NCI-H2196 (cell line): ENCODE data around the gene ANKRD45.
"Not testable (repeated sequence)": the region's sequence is repeated elsewhere in the genome, so short reads cannot be mapped to it uniquely, and the experiment has no call there.

Experiments used
- DNase-seq: peaks from one replicate; lab custom pipeline; 2025; ENCODE audit not compliant: unreplicated experiment; lab: John Stamatoyannopoulos, UW

The ANKRD45 gene

GRCh38 chr1:173669491-173669941, at the start of gene ANKRD45:
Gene ANKRD45 (minus strand): TSS chr1:173669851. CDS start chr1:173659418, 10,433 bp downstream.
- no peak for DNase-seq

- no peak for DNase-seq
These were observed 47.6 kb upstream of the ANKRD45 start for GRCh38 chr1:173717238-173717637.

DNA sequence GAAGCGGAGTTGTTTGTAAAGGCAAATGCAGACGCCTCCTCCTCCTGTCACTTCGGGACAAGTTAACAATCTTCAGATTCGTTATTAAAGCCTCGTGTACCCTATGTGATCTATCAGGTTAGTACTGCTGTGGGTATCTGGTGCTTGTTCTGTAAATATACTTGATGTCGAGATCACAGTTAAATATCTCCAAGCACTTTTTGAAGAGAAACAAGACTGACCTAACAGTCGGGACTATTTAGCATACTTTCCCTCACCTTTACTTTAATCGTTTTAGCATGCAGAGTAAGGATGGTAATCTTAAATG, 45.8 kb upstream of the ANKRD45 start:
- DNase-seq = peak; percentile 9

- DNase-seq = peak; percentile 82
These were observed 45.3 kb upstream of the ANKRD45 start, which contains the start of gene KLHL20 for GRCh38 chr1:173714759-173715537. Gene KLHL20 (plus strand): TSS chr1:173714981. CDS start chr1:173716044, 1,063 bp downstream.

GRCh38 chr1:173714441-173714758, 44.7 kb upstream of the ANKRD45 start:
- DNase-seq = no peak

GRCh38 chr1:173708787-173709186, 39.1 kb upstream of the ANKRD45 start:
- DNase-seq = no peak

DNA sequence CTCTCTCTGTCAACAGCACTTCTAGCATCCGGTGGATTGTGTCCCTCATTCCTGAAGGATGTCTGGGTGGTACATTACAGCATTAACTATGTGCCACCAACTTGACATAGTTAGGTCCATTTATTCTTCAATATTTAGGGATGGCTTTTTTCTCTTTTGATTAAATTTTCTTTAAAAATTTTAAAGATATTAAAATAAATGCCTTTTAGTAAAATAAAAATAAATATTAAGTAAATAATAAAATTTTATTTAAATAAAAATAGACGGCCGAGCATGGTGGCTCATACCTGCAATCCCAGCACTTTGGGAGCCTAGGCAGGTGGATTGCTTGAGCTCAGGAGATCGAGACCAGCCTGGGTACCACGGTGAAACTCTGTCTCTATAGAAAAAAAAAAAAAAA, 35.5 kb upstream of the ANKRD45 start:
- no peak for DNase-seq

- DNase-seq = no peak
These were observed 33.1 kb upstream of the ANKRD45 start for GRCh38 chr1:173702736-173703135.

GRCh38 chr1:173701299-173701698, 31.6 kb upstream of the ANKRD45 start:
- not testable (repeated sequence) for DNase-seq

- no peak for DNase-seq
These were observed 23.6 kb upstream of the ANKRD45 start for GRCh38 chr1:173693238-173693637.

DNA sequence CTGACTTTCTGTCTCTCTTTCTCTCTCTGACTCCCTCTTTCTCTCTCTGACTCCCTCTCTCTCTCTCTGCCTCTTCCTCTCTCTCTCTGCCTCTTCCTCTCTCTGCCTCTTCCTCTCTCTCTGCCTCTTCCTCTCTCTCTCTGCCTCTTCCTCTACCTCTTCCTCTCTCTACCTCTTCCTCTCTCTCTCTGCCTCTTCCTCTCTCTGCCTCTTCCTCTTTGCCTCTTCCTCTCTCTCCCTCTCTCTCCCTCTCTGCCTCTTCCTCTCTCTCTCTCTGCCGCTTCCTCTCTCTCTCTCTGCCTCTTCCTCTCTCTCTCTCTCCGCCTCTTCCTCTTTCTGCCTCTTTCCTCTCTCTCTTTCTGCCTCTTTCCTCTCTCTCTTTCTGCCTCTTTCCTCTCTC, 18.6 kb upstream of the ANKRD45 start:
- DNase-seq = no peak

DNA sequence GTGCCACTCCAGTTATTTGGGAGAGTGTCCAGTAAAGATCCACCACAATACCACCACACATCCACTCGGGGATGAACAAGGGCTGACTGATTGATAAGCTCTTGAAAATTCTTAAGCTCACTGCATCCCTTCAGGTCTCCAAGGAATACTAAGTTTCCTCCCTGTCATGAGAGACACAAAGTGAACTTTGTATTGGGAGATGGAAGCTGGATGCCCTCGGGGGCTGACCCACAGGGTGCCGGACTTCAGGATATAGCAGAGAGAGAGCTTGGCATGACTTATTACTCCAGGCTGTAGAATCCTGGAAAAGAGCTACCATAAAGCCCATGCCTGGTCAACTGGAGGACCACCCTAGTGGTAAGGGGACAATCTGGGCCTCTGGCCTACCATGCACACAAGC, 15.5 kb upstream of the ANKRD45 start:
- not testable (repeated sequence) for DNase-seq

GRCh38 chr1:173683838-173684237, 14.2 kb upstream of the ANKRD45 start:
- not testable (repeated sequence) for DNase-seq

DNA sequence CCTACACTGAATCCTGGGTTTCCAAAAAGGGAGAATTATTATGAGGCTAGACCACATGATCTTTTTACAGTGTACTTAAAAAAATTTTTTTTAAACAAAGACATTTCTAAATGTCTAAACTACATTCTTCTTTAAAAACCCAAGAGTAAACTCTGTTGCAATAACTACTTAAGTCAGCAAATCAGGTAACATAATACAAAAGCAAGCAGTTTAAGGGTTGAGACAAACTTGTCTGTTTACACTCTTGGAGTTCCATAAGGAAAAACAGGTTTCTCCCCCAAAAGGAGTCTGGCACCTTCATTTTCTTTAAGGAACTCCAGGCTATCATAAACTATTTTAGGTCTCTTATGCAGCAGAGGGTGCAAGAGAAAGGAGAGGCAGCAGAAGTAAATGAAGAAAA, 12.5 kb upstream of the ANKRD45 start:
- no peak for DNase-seq

- not testable (repeated sequence) for DNase-seq
These were observed 10.5 kb upstream of the ANKRD45 start for GRCh38 chr1:173680152-173680551.

DNA sequence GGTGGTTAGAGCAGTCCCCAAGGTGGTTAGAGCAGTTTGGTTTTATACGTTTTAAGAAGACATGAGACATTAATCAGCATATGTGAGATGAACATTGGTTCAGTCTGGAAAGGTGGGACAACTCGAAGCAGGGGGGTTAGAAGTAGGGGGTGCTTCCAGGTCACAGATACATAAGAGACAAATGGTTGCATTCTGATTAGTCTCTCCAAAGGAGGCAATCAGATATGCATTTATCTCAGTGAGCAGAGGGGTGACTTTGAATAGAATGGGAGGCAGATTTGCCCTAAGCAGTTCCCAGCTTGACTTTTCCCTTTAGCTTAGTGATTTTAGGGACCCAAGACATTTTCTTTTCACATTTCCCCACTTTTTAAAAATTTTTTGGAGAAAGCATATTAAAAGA, 4.8 kb upstream of the ANKRD45 start:
- DNase-seq = not testable (repeated sequence)

- DNase-seq = no peak
These were observed 3.0 kb downstream of the ANKRD45 start for GRCh38 chr1:173666646-173667045.

- DNase-seq = no peak
These were observed 6.5 kb downstream of the ANKRD45 start for GRCh38 chr1:173663159-173663558.

GRCh38 chr1:173661763-173662162, 7.9 kb downstream of the ANKRD45 start:
- no peak for DNase-seq

DNA sequence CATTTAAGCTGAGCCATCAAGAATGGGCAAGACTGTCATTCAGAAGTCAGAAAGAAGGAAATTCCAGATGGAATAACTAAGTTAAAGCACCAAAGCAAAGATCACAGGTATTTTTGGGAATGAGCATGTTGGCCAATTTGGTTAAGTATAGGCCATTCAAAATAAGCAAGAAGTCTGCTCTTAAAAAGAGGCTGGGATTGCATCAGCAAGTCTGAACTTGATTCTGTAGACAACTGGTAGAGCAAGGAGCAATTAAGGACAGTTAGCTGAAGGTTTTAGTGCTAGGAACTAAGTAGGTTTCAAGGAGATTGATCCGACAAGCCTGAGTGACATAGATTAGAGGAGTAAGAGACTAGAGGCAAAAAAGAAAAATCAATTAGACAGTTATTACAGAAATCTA, 8.4 kb downstream of the ANKRD45 start:
- no peak for DNase-seq

DNA sequence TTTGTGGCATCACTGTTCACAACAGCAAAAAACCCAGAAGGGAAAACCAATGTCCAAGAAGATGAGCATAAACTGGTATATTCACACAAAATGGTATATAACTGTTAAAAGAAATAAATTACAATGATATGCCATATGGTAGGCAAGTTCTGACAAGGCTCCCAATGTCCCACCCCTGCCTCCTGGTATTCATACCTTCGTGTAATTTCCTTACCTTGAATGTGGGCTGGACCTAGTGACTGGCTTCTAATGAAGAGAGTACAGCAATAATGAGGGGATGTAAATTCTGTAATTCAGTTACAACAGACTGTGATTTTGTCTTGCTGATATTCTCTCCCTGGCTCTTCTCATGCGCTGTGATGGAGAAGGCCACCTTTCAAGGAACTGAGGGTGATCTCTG, 9.3 kb downstream of the ANKRD45 start:
- no peak for DNase-seq

GRCh38 chr1:173648880-173649605, 20.6 kb downstream of the ANKRD45 start:
- no peak for DNase-seq
